H9 (cell line): ENCODE data around the gene LTB4R. TPM values are rescaled to one million over a fixed set of nuclear protein-coding genes. Genes with fewer than 3 reads are reported as not detected.
A peak's percentile ranks its signal among the peaks of the same experiment; 100 is the strongest.

Source experiments
- DNase-seq: peaks from one replicate; pipeline ENCODE4 v3.0.0-alpha.2; 2017
- H2AFZ ChIP-seq: one replicate; pipeline ENCODE4 v1.6.1; 2013; ENCODE audit warnings: mild to moderate bottlenecking, low read length, control low read depth, moderate library complexity
- H2AK5ac ChIP-seq: 2 replicates; pipeline ENCODE4 v1.6.1; 2013; ENCODE audit warnings: low read length, control low read depth, mixed read lengths; ENCODE audit not compliant: insufficient read length
- H2BK120ac ChIP-seq: one replicate; pipeline ENCODE4 v1.6.1; 2013; ENCODE audit warnings: low read depth, mild to moderate bottlenecking, low read length, control low read depth, inconsistent platforms; ENCODE audit not compliant: poor library complexity, severe bottlenecking
- H2BK12ac ChIP-seq: 2 replicates; pipeline ENCODE4 v1.6.1; 2013; ENCODE audit warnings: low read length, control low read depth, mixed read lengths, low read depth; ENCODE audit not compliant: insufficient read length
- H2BK15ac ChIP-seq: 2 replicates; pipeline ENCODE4 v1.6.1; 2013; ENCODE audit warnings: low read depth, low read length, control low read depth
- H2BK20ac ChIP-seq: one replicate; pipeline ENCODE4 v1.6.1; 2013; ENCODE audit warnings: low read depth, mild to moderate bottlenecking, low read length, control low read depth, inconsistent platforms; ENCODE audit not compliant: poor library complexity, severe bottlenecking
- H2BK5ac ChIP-seq: 2 replicates; pipeline ENCODE4 v1.6.1; 2013; ENCODE audit warnings: low read length, control low read depth, mixed read lengths; ENCODE audit not compliant: insufficient read length
- H3K14ac ChIP-seq: 2 replicates; pipeline ENCODE4 v1.6.1; 2013; ENCODE audit warnings: low read length, control low read depth; ENCODE audit not compliant: insufficient read depth
- H3K18ac ChIP-seq: 2 replicates; pipeline ENCODE4 v1.6.1; 2013; ENCODE audit warnings: low read depth, mild to moderate bottlenecking, mixed read lengths, low read length, control low read depth; ENCODE audit not compliant: insufficient read length
- H3K23ac ChIP-seq: 2 replicates; pipeline ENCODE4 v1.6.1; 2013; ENCODE audit warnings: low read length, control low read depth, mixed read lengths, low read depth; ENCODE audit not compliant: insufficient read length
- H3K23me2 ChIP-seq: 2 replicates; pipeline ENCODE4 v1.6.1; 2013; ENCODE audit warnings: low read depth, mild to moderate bottlenecking, mixed read lengths, low read length, control low read depth; ENCODE audit not compliant: insufficient read length, poor library complexity, severe bottlenecking
- H3K27ac ChIP-seq: 2 replicates; pipeline ENCODE4 v1.5.1; 2013; ENCODE audit warnings: low read length, control low read depth, mixed read lengths, low read depth; ENCODE audit not compliant: insufficient read length
- H3K27me3 ChIP-seq: 2 replicates; pipeline ENCODE4 v1.6.1; 2013; ENCODE audit warnings: low read length, control low read depth, inconsistent platforms; ENCODE audit not compliant: insufficient read depth
- H3K4ac ChIP-seq: 2 replicates; pipeline ENCODE4 v1.6.1; 2013; ENCODE audit warnings: low read depth, mild to moderate bottlenecking, control low read depth, inconsistent platforms, low read length, moderate library complexity
- H3K4me1 ChIP-seq: 2 replicates; pipeline ENCODE4 v1.6.1; 2013; ENCODE audit warnings: low read length, control low read depth, inconsistent platforms; ENCODE audit not compliant: insufficient read depth
- H3K4me2 ChIP-seq: 2 replicates; pipeline ENCODE4 v1.6.1; 2013; ENCODE audit warnings: low read length, control low read depth, mixed read lengths; ENCODE audit not compliant: insufficient read length, insufficient read depth
- H3K56ac ChIP-seq: 2 replicates; pipeline ENCODE4 v1.6.1; 2013; ENCODE audit warnings: low read depth, mild to moderate bottlenecking, mixed read lengths, low read length, control low read depth; ENCODE audit not compliant: insufficient read length
- H3K79me1 ChIP-seq: 2 replicates; pipeline ENCODE4 v1.6.1; 2013; ENCODE audit warnings: low read depth, mild to moderate bottlenecking, moderate library complexity, low read length, control low read depth, inconsistent platforms; ENCODE audit not compliant: insufficient read depth, poor library complexity, severe bottlenecking
- H3K79me2 ChIP-seq: 2 replicates; pipeline ENCODE4 v1.6.1; 2013; ENCODE audit warnings: low read length, control low read depth, inconsistent platforms; ENCODE audit not compliant: insufficient read depth
- H3K9ac ChIP-seq: 2 replicates; pipeline ENCODE4 v1.6.1; 2013; ENCODE audit warnings: low read length, control low read depth, mixed read lengths; ENCODE audit not compliant: insufficient read length; ENCODE audit errors: extremely low read depth
- H3K9me3 ChIP-seq: one replicate; pipeline ENCODE4 v1.6.1; 2013; ENCODE audit warnings: low read depth, low read length, inconsistent platforms; ENCODE audit not compliant: control insufficient read depth
- H3T11ph ChIP-seq: one replicate; pipeline ENCODE4 v1.6.1; 2013; ENCODE audit warnings: mild to moderate bottlenecking, low read length, control low read depth, inconsistent platforms
- H4K20me1 ChIP-seq: one replicate; pipeline ENCODE4 v1.6.1; 2013; ENCODE audit not compliant: control insufficient read depth, insufficient read length, insufficient read depth
- H4K5ac ChIP-seq: 2 replicates; pipeline ENCODE4 v1.6.1; 2013; ENCODE audit warnings: low read depth, mild to moderate bottlenecking, mixed read lengths, low read length, control low read depth; ENCODE audit not compliant: insufficient read length
- H4K8ac ChIP-seq: replicated peaks from 2 replicates; pipeline ENCODE4 v1.6.1; 2013; ENCODE audit warnings: low read length, control low read depth, mixed read lengths, low read depth; ENCODE audit not compliant: insufficient read length
- H4K91ac ChIP-seq: 2 replicates; pipeline ENCODE4 v1.6.1; 2013; ENCODE audit warnings: low read depth, mild to moderate bottlenecking, moderate library complexity, mixed read lengths, low read length, control low read depth; ENCODE audit not compliant: insufficient read length
- H3K27ac Mint-ChIP-seq, 3 experiments: 2 replicates in 2 of 3; 3 replicates in 1 of 3; pipeline ENCODE4 v1.8.0; 2020 to 2021; ENCODE audit warnings: mixed read lengths in 3 of 3, mild to moderate bottlenecking in 1 of 3, moderate library complexity in 1 of 3
- H3K27me3 Mint-ChIP-seq: 2 replicates; pipeline ENCODE4 v1.8.0; 2021; ENCODE audit warnings: low read depth, mild to moderate bottlenecking, moderate library complexity, mixed read lengths
- H3K36me3 Mint-ChIP-seq, 3 experiments: 2 replicates in 2 of 3; 3 replicates in 1 of 3; pipeline ENCODE4 v1.8.0; 2020 to 2021; ENCODE audit warnings: low read depth in 3 of 3, mixed read lengths in 3 of 3; ENCODE audit not compliant: insufficient read depth in 1 of 3
- H3K4me1 Mint-ChIP-seq, 2 experiments: 2 replicates each; pipeline ENCODE4 v1.8.0; 2020; ENCODE audit warnings: mixed read lengths in 2 of 2
- H3K4me3 Mint-ChIP-seq, 2 experiments: 2 replicates in 1 of 2; 3 replicates in 1 of 2; pipeline ENCODE4 v1.8.0; 2020 to 2021; ENCODE audit warnings: mild to moderate bottlenecking in 2 of 2, mixed read lengths in 2 of 2, moderate library complexity in 1 of 2
- H3K9me3 Mint-ChIP-seq, 2 experiments: 2 replicates in 1 of 2; 3 replicates in 1 of 2; pipeline ENCODE4 v1.8.0; 2020; ENCODE audit warnings: mild to moderate bottlenecking in 2 of 2, mixed read lengths in 2 of 2, moderate library complexity in 1 of 2
- CTCF ChIP-seq: fragments of 200-600 bp; sonication (generic); conservative IDR thresholded peaks from 3 replicates; pipeline ENCODE4 v1.8.0; 2021; ENCODE audit warnings: antibody characterized with exemption, mild to moderate bottlenecking
- WGBS: extraction: QIAGEN DNeasy Blood & Tissue Kit; methylation state at CpG from one replicate; pipeline ENCODE4 v1.1.7; 2013; ENCODE audit warnings: missing lambda C conversion rate, low lambda C conversion rate, mixed read lengths; ENCODE audit not compliant: insufficient read length; ENCODE audit errors: extremely low coverage; 5-methylcytosine and 5-hydroxymethylcytosine counted together
- total RNA-seq: library from RNA; stranded (reverse); gene quantifications from 2 replicates; pipeline ENCODE4 v1.2.1, GENCODE V29; 2021

LTB4R gene
- total RNA-seq, 1 experiment from 2014 or later = 8.9 TPM

- no peak overlapping the region for H3K9ac ChIP-seq
- H3K9me3 Mint-ChIP-seq = no peaks in the 10 kb centered on the region
- no peak overlapping the region for H2BK12ac ChIP-seq
- TF ChIP-seq CTCF = no peak
- H3K4me3 Mint-ChIP-seq = no peak overlapping the region
- no peak overlapping the region for H2AFZ ChIP-seq
- no peak overlapping the region for H4K8ac ChIP-seq
- no peak overlapping the region for H3K14ac ChIP-seq
- H3K4me2 ChIP-seq = no peak overlapping the region
- H3K27me3 ChIP-seq = no peaks in the 10 kb centered on the region
- H3K18ac ChIP-seq = no peak overlapping the region
- no peaks in the 10 kb centered on the region for H3K27me3 Mint-ChIP-seq
- H2AK5ac ChIP-seq = no peak overlapping the region
- H3K79me1 ChIP-seq = no peaks in the 10 kb centered on the region
- H2BK120ac ChIP-seq = no peak overlapping the region
- H4K91ac ChIP-seq = no peak overlapping the region
- H4K20me1 ChIP-seq = no peaks in the 10 kb centered on the region
- no peak overlapping the region for H3K4ac ChIP-seq
- no peaks in the 10 kb centered on the region for H3K9me3 ChIP-seq
- H3K27ac Mint-ChIP-seq = peak overlapping the region in 1 of 3 experiments; percentile 25; a peak in 1 of 7 replicates
- no peaks in the 10 kb centered on the region for H3K79me2 ChIP-seq
- no peak overlapping the region for H2BK15ac ChIP-seq
- H3K23me2 ChIP-seq = no peaks in the 10 kb centered on the region
- no peak overlapping the region for H2BK5ac ChIP-seq
- peaks cover 33 to 73% (median 57%) of the 10 kb centered on the region in 3 experiments for H3K36me3 Mint-ChIP-seq
- DNase-seq = no peak
- no peak overlapping the region for H3T11ph ChIP-seq
- no peak overlapping the region for H3K23ac ChIP-seq
- no CpG with 5 or more reads among the region's 11 CpGs for WGBS
- no peak overlapping the region for H4K5ac ChIP-seq
- H3K4me1 Mint-ChIP-seq = peaks cover 5 to 6% of the 10 kb centered on the region in 2 experiments; a peak in 3 of 4 replicates
- H3K4me1 ChIP-seq = no peaks in the 10 kb centered on the region
- no peak overlapping the region for H3K27ac ChIP-seq
- H3K56ac ChIP-seq = no peak overlapping the region
- no peak overlapping the region for H2BK20ac ChIP-seq
Observed at GRCh38 chr14:24307156-24307574, 4.1 kb upstream of the LTB4R start.
